ENCODE measurements around the gene SULT4A1.

GRCh38 chr22:43776081-43776670, 86.1 kb downstream of the SULT4A1 start:
- TF ChIP-seq POLR2A (IDR thresholded peaks at IDR 0.05) (no peak), CTCF (IDR thresholded peaks at IDR 0.05) (no peak)

Measured in Peyer's patch (tissue), 4 donors.